ENCODE measurements around the gene CEP44.

GRCh38 chr4:174318829-174319764 is 35.4 kb downstream of the CEP44 start:
- TF ChIP-seq TAF1 (IDR thresholded peaks at IDR 0.05; ENCODE audit: low read depth, low read length) (no peak), POLR2AphosphoS5 (IDR thresholded peaks at IDR 0.05; ENCODE audit: low read depth, low read length) (no peak), POU2F2 (IDR thresholded peaks at IDR 0.05; ENCODE audit: low read depth, low read length) (no peak), POLR2A (IDR thresholded peaks at IDR 0.05; ENCODE audit: low read depth, low read length) (no peak), PAX5 (IDR thresholded peaks at IDR 0.05; ENCODE audit: insufficient read depth, low read length, severe bottlenecking) (no peak), SPI1 (IDR thresholded peaks at IDR 0.05; ENCODE audit: low read depth, low read length) (no peak)
